ENCODE results near the gene HPGD. TPM values are rescaled to one million over a fixed set of nuclear protein-coding genes. Genes with fewer than 3 reads are reported as not detected.

HPGD gene
- total and polyA plus RNA-seq, 9 of the 15 experiments (the other 6 are each of a cell fraction or from before 2014, with no cell fraction given) = 2.3 to 8.6 (median 4.8) TPM

DNA sequence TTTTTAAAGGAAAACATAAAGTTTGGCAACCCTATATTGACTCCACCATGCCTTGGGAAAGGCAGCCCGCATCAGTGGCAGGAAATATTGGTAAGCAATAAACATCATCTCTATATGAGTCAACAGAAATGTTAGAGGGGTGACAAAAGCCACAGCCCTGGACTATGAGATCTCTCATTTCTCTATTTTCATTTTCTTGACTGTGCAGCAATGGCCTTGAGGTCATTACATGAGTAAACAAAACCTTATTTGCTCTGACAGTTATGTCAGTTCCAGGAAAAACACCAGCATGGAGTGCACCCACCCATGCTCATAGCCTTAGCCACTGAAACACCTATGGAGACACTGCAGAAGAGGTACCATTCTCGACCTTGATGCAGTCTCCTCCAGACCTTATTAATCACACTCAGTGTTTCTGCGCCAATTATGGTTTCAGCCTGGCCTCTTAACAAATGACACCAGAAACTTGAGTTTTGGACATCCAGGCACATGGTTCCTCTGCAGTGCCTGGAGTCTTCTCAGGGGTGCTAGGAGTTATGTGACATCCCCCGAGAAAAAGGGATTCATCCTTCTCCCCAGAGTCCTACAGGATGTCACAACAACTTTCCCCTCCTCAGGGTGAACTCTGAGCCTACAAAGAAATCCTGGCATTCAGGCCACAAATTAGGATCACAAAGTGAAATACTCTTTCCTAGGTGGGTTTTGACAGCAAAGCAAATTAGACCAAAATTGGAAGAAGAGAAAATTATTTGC, 16.0 kb upstream of the HPGD start (continued):
- TF ChIP-seq FOXA3 (CRISPR knock-in tag; conservative IDR thresholded peaks at IDR 0.05 in 1 of 2, IDR thresholded peaks at IDR 0.05 in 1 of 2) (0 out of 4 replicates have a peak, but pooled peaks of 1 of the 2 experiments have one; percentile 24), RFX7 (CRISPR knock-in tag; IDR thresholded peaks at IDR 0.05) (no peak), SOX6 (IDR thresholded peaks at IDR 0.05) (no peak; the same call in 1 of the 2 replicates), MEIS2 (IDR thresholded peaks at IDR 0.05; ENCODE audit: partially characterized antibody) (peak; percentile 42), U2AF1 (optimal IDR thresholded peaks at IDR 0.05; ENCODE audit: low read depth, low read length) (no peak), GABPA (tag; conservative IDR thresholded peaks at IDR 0.05; ENCODE audit: low read depth) (no peak), ATF7 (IDR thresholded peaks at IDR 0.05) (0 out of 2 replicates have a peak, but pooled peaks have one; percentile 26), BCOR (IDR thresholded peaks at IDR 0.05) (no peak), JUNB (CRISPR knock-in tag; conservative IDR thresholded peaks at IDR 0.05) (no peak), NEUROD1 (IDR thresholded peaks at IDR 0.05; ENCODE audit: borderline replicate concordance, low read depth, low read length, partially characterized antibody) (no peak), RNF2 (IDR thresholded peaks at IDR 0.05) (no peak), TFAM (CRISPR knock-in tag; conservative IDR thresholded peaks at IDR 0.05) (no peak), CC2D1A (IDR thresholded peaks at IDR 0.05) (no peak), PTRF (tag; IDR thresholded peaks at IDR 0.05) (no peak)
- TF ChIP-seq, protein P1, sequence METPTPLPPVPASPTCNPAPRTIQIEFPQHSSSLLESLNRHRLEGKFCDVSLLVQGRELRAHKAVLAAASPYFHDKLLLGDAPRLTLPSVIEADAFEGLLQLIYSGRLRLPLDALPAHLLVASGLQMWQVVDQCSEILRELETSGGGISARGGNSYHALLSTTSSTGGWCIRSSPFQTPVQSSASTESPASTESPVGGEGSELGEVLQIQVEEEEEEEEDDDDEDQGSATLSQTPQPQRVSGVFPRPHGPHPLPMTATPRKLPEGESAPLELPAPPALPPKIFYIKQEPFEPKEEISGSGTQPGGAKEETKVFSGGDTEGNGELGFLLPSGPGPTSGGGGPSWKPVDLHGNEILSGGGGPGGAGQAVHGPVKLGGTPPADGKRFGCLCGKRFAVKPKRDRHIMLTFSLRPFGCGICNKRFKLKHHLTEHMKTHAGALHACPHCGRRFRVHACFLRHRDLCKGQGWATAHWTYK (CRISPR knock-in tag; IDR thresholded peaks at IDR 0.05) = no peak
- TF ChIP-seq, protein P2, sequence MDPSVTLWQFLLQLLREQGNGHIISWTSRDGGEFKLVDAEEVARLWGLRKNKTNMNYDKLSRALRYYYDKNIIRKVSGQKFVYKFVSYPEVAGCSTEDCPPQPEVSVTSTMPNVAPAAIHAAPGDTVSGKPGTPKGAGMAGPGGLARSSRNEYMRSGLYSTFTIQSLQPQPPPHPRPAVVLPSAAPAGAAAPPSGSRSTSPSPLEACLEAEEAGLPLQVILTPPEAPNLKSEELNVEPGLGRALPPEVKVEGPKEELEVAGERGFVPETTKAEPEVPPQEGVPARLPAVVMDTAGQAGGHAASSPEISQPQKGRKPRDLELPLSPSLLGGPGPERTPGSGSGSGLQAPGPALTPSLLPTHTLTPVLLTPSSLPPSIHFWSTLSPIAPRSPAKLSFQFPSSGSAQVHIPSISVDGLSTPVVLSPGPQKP (CRISPR knock-in tag; IDR thresholded peaks at IDR 0.05) = no peak
- TF ChIP-seq, protein P3, sequence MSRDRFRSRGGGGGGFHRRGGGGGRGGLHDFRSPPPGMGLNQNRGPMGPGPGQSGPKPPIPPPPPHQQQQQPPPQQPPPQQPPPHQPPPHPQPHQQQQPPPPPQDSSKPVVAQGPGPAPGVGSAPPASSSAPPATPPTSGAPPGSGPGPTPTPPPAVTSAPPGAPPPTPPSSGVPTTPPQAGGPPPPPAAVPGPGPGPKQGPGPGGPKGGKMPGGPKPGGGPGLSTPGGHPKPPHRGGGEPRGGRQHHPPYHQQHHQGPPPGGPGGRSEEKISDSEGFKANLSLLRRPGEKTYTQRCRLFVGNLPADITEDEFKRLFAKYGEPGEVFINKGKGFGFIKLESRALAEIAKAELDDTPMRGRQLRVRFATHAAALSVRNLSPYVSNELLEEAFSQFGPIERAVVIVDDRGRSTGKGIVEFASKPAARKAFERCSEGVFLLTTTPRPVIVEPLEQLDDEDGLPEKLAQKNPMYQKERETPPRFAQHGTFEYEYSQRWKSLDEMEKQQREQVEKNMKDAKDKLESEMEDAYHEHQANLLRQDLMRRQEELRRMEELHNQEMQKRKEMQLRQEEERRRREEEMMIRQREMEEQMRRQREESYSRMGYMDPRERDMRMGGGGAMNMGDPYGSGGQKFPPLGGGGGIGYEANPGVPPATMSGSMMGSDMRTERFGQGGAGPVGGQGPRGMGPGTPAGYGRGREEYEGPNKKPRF (IDR thresholded peaks at IDR 0.05; ENCODE audit: low read depth, low read length) = no peak
- TF ChIP-seq, protein P4, sequence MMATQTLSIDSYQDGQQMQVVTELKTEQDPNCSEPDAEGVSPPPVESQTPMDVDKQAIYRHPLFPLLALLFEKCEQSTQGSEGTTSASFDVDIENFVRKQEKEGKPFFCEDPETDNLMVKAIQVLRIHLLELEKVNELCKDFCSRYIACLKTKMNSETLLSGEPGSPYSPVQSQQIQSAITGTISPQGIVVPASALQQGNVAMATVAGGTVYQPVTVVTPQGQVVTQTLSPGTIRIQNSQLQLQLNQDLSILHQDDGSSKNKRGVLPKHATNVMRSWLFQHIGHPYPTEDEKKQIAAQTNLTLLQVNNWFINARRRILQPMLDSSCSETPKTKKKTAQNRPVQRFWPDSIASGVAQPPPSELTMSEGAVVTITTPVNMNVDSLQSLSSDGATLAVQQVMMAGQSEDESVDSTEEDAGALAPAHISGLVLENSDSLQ (IDR thresholded peaks at IDR 0.05) = 0 out of 2 replicates have a peak, but pooled peaks have one; percentile 14
